HEK293 (cell line): ENCODE data around the gene IRF2.

Experiments used
- CTCF ChIA-PET: fragments of 350-600 bp; formaldehyde crosslinking; extraction: SDS; loops from one replicate; lab custom pipeline; 2021; ENCODE audit warnings: antibody characterized with exemption; lab: Yijun Ruan, JAX
- POLR2A ChIA-PET: fragments of 300-600 bp; formaldehyde crosslinking; extraction: SDS; loops from one replicate; lab custom pipeline; 2020; ENCODE audit warnings: antibody characterized with exemption, inconsistent platforms; lab: Yijun Ruan, JAX
- H3K27ac ChIP-seq: fragments of 200-500 bp; sonication (Bioruptor generic); 2 replicates; pipeline ENCODE4 v1.5.1; 2014; ENCODE audit warnings: low read depth, low read length, control low read depth, inconsistent platforms; ENCODE audit errors: extremely low read depth
- H3K36me3 ChIP-seq, 2 experiments: fragments of 200-500 bp in 1 of 2; sonication (Bioruptor generic) in 1 of 2; 1 replicate in 1 of 2; 2 replicates in 1 of 2; pipeline ENCODE4 v1.5.1; 2014 to 2017; ENCODE audit warnings: inconsistent platforms in 2 of 2, low read length in 2 of 2; ENCODE audit not compliant: control insufficient read depth in 2 of 2, insufficient read depth in 1 of 2
- H3K4me1 ChIP-seq: fragments of 200-500 bp; sonication (Bioruptor generic); 2 replicates; pipeline ENCODE4 v1.5.1; 2014; ENCODE audit warnings: mild to moderate bottlenecking, low read length, inconsistent platforms; ENCODE audit not compliant: control insufficient read depth, insufficient read depth
- H3K4me3 ChIP-seq: 2 replicates; pipeline ENCODE4 v1.5.1; 2011; ENCODE audit warnings: low read depth, mild to moderate bottlenecking, control low read depth, low read length, moderate library complexity
- H3K9me3 ChIP-seq: fragments of 200-500 bp; sonication (Bioruptor generic); 2 replicates; pipeline ENCODE4 v1.5.1; 2014; ENCODE audit warnings: low read depth, low read length, inconsistent platforms; ENCODE audit not compliant: control insufficient read depth, insufficient read depth
- ATF2 ChIP-seq: fragments of 450-650 bp; formaldehyde crosslinking; IDR thresholded peaks from 2 replicates; pipeline ENCODE4 v1.5.1; 2016; ENCODE audit warnings: missing biosample characterization, missing genetic modification characterization, low read depth
- GLI4 ChIP-seq: fragments of 450-650 bp; formaldehyde crosslinking; IDR thresholded peaks from 2 replicates; pipeline ENCODE4 v1.5.1; 2016; ENCODE audit warnings: missing biosample characterization, missing genetic modification characterization
- KLF16 ChIP-seq: fragments of 450-650 bp; formaldehyde crosslinking; IDR thresholded peaks from 2 replicates; pipeline ENCODE4 v1.5.1; 2017; ENCODE audit warnings: missing biosample characterization, missing genetic modification characterization
- OSR2 ChIP-seq: fragments of 450-650 bp; formaldehyde crosslinking; IDR thresholded peaks from 2 replicates; pipeline ENCODE4 v1.5.1; 2016; ENCODE audit warnings: missing biosample characterization, missing genetic modification characterization
- REPIN1 ChIP-seq: fragments of 450-650 bp; formaldehyde crosslinking; IDR thresholded peaks from 2 replicates; pipeline ENCODE4 v1.5.1; 2017; ENCODE audit warnings: missing biosample characterization, missing genetic modification characterization, low read depth
- SP3 ChIP-seq: fragments of 450-650 bp; formaldehyde crosslinking; IDR thresholded peaks from 2 replicates; pipeline ENCODE4 v1.5.1; 2016; ENCODE audit warnings: missing biosample characterization, missing genetic modification characterization
- ZFHX2 ChIP-seq: fragments of 450-650 bp; formaldehyde crosslinking; conservative IDR thresholded peaks from 2 replicates; pipeline ENCODE4 v1.5.1; 2016; ENCODE audit warnings: missing biosample characterization, missing genetic modification characterization
- ZNF132 ChIP-seq: fragments of 450-650 bp; formaldehyde crosslinking; IDR thresholded peaks from 2 replicates; pipeline ENCODE4 v1.5.1; 2017; ENCODE audit warnings: missing biosample characterization, missing genetic modification characterization, borderline replicate concordance
- ZNF211 ChIP-seq: fragments of 450-650 bp; formaldehyde crosslinking; IDR thresholded peaks from 2 replicates; pipeline ENCODE4 v1.5.1; 2016; ENCODE audit warnings: low read depth, missing biosample characterization, missing genetic modification characterization
- ZNF214 ChIP-seq: fragments of 450-650 bp; formaldehyde crosslinking; IDR thresholded peaks from 2 replicates; pipeline ENCODE4 v1.5.1; 2017; ENCODE audit warnings: missing biosample characterization, mild to moderate bottlenecking, missing genetic modification characterization, borderline replicate concordance
- ZNF335 ChIP-seq: fragments of 450-650 bp; formaldehyde crosslinking; conservative IDR thresholded peaks from 2 replicates; pipeline ENCODE4 v1.5.1; 2016; ENCODE audit warnings: missing biosample characterization, missing genetic modification characterization
- ZNF623 ChIP-seq: fragments of 450-650 bp; formaldehyde crosslinking; IDR thresholded peaks from 2 replicates; pipeline ENCODE4 v1.5.1; 2016; ENCODE audit warnings: missing biosample characterization, missing genetic modification characterization
- ZNF624 ChIP-seq: fragments of 450-650 bp; formaldehyde crosslinking; IDR thresholded peaks from 2 replicates; pipeline ENCODE4 v1.5.1; 2017; ENCODE audit warnings: missing biosample characterization, missing genetic modification characterization
- ZNF629 ChIP-seq: fragments of 450-650 bp; formaldehyde crosslinking; IDR thresholded peaks from 2 replicates; pipeline ENCODE4 v1.5.1; 2017; ENCODE audit warnings: missing biosample characterization, missing genetic modification characterization
- ZNF658 ChIP-seq: fragments of 450-650 bp; formaldehyde crosslinking; IDR thresholded peaks from 2 replicates; pipeline ENCODE4; 2016; ENCODE audit warnings: missing biosample characterization, missing genetic modification characterization
- ZNF660 ChIP-seq: fragments of 450-650 bp; IDR thresholded peaks from 2 replicates; pipeline ENCODE4 v1.5.1; 2018; ENCODE audit warnings: missing biosample characterization, mild to moderate bottlenecking, missing genetic modification characterization
- ZNF830 ChIP-seq: fragments of 450-650 bp; IDR thresholded peaks from 2 replicates; pipeline ENCODE4 v1.5.0; 2018; ENCODE audit warnings: missing biosample characterization, missing genetic modification characterization, low read depth, mild to moderate bottlenecking, moderate library complexity
- ZXDB ChIP-seq: fragments of 450-650 bp; formaldehyde crosslinking; IDR thresholded peaks from 2 replicates; pipeline ENCODE4 v1.5.1; 2016; ENCODE audit warnings: missing biosample characterization, missing genetic modification characterization
- TF ChIP-seq, protein P1 (sequence below): fragments of 450-650 bp; IDR thresholded peaks from 2 replicates; pipeline ENCODE4 v1.5.1; 2018; ENCODE audit warnings: missing biosample characterization, missing genetic modification characterization
- TF ChIP-seq, protein P2 (sequence below): fragments of 450-650 bp; formaldehyde crosslinking; optimal IDR thresholded peaks from 2 replicates; pipeline ENCODE3; 2016; ENCODE audit warnings: missing biosample characterization, mild to moderate bottlenecking, missing genetic modification characterization
- TF ChIP-seq, protein P3 (sequence below): fragments of 450-650 bp; formaldehyde crosslinking; IDR thresholded peaks from 2 replicates; pipeline ENCODE4 v1.5.1; 2017; ENCODE audit warnings: missing biosample characterization, missing genetic modification characterization

The IRF2 gene

GRCh38 chr4:184485279-184485678, 10.9 kb upstream of the IRF2 start:
- Histone ChIP-seq H3K4me1 (no peaks in the 10 kb centered on the region), H3K27ac (no peak overlapping the region), H3K4me3 (no peak overlapping the region), H3K9me3 (no peaks in the 10 kb centered on the region), H3K36me3 (no peaks in the 10 kb centered on the region)
- no peak for TF ChIP-seq GLI4 (tag by site-specific recombination)
- no peak for TF ChIP-seq ZNF335
- TF ChIP-seq, protein P1, sequence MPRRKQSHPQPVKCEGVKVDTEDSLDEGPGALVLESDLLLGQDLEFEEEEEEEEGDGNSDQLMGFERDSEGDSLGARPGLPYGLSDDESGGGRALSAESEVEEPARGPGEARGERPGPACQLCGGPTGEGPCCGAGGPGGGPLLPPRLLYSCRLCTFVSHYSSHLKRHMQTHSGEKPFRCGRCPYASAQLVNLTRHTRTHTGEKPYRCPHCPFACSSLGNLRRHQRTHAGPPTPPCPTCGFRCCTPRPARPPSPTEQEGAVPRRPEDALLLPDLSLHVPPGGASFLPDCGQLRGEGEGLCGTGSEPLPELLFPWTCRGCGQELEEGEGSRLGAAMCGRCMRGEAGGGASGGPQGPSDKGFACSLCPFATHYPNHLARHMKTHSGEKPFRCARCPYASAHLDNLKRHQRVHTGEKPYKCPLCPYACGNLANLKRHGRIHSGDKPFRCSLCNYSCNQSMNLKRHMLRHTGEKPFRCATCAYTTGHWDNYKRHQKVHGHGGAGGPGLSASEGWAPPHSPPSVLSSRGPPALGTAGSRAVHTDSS (tag by site-specific recombination): no peak
- no peak for TF ChIP-seq ZXDB
- no peak for TF ChIP-seq ZNF211 (tag by site-specific recombination)
- no peak for TF ChIP-seq KLF16 (tag by site-specific recombination)
- no peak for TF ChIP-seq ZNF624 (tag by site-specific recombination)
- TF ChIP-seq ZFHX2 (tag by site-specific recombination): no peak
- no peak for TF ChIP-seq ZNF629 (tag by site-specific recombination)
- TF ChIP-seq, protein P2, sequence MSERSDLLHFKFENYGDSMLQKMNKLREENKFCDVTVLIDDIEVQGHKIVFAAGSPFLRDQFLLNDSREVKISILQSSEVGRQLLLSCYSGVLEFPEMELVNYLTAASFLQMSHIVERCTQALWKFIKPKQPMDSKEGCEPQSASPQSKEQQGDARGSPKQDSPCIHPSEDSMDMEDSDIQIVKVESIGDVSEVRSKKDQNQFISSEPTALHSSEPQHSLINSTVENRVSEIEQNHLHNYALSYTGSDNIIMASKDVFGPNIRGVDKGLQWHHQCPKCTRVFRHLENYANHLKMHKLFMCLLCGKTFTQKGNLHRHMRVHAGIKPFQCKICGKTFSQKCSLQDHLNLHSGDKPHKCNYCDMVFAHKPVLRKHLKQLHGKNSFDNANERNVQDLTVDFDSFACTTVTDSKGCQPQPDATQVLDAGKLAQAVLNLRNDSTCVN (tag by site-specific recombination): no peak
- no peak for TF ChIP-seq ZNF623
- no peak for TF ChIP-seq REPIN1 (tag by site-specific recombination)
- no peak for TF ChIP-seq ZNF658 (tag by site-specific recombination)
- no peak for TF ChIP-seq ZNF132 (tag by site-specific recombination)
- no peak for TF ChIP-seq ATF2 (tag by site-specific recombination)
- no peak for TF ChIP-seq ZNF214
- TF ChIP-seq SP3: no peak
- TF ChIP-seq ZNF660 (tag by site-specific recombination): no peak
- no peak for TF ChIP-seq ZNF830
- CTCF ChIA-PET: no interaction called here
- POLR2A ChIA-PET: no interaction called here

DNA sequence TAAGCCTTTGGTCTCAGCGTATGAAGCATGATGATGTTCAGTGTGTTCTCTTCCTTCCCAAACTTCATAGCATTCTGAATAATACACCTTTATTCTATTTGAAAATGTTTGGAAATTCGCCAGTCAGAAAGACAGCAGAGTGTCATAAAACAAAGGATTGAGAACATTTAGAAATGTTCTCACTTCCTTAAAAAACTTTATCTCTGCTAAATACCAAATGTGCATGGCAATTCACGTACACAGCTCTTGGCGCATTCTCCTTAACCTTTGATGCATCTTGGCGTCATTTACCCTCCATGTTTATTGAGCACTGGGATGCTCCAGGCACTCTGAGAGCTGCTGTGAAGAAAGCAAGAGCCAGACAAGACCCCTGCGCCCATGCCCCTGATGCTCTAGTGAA, 7.2 kb upstream of the IRF2 start:
- POLR2A ChIA-PET: no interaction called here
- no peaks in the 10 kb centered on the region for H3K9me3 ChIP-seq
- no peaks in the 10 kb centered on the region for H3K4me1 ChIP-seq
- no peak overlapping the region for H3K4me3 ChIP-seq
- no peak overlapping the region for H3K27ac ChIP-seq
- TF ChIP-seq OSR2 (tag by site-specific recombination): no peak
- CTCF ChIA-PET: no interaction called here
- H3K36me3 ChIP-seq: no peaks in the 10 kb centered on the region

DNA sequence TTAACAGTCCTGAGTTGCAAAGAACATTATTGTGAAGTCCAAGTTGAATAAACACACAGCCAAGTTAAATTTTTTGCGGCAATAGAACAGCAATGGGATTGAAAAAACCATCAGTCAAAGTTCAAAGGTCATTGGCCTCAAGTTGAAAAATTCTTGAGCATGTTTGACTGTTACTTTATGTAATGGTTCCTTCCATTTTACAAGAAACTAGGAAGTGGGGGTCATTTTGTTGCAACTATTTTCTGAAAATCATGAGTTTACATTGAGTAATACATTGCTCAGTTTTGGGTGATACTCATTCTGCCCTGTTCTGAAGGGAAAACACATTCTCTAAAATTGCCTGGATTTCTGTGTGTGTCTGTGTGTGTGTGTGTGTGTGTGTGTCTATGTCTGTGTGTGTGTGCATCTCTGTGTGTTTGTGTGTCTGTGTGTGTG, 5.2 kb upstream of the IRF2 start:
- Histone ChIP-seq H3K4me1 (no peaks in the 10 kb centered on the region), H3K4me3 (no peak overlapping the region), H3K27ac (no peak overlapping the region), H3K36me3 (no peaks in the 10 kb centered on the region), H3K9me3 (no peaks in the 10 kb centered on the region)
- CTCF ChIA-PET: no interaction called here
- POLR2A ChIA-PET: no interaction called here
- TF ChIP-seq, protein P3, sequence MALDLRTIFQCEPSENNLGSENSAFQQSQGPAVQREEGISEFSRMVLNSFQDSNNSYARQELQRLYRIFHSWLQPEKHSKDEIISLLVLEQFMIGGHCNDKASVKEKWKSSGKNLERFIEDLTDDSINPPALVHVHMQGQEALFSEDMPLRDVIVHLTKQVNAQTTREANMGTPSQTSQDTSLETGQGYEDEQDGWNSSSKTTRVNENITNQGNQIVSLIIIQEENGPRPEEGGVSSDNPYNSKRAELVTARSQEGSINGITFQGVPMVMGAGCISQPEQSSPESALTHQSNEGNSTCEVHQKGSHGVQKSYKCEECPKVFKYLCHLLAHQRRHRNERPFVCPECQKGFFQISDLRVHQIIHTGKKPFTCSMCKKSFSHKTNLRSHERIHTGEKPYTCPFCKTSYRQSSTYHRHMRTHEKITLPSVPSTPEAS (tag by site-specific recombination): peak; percentile 99
- TF ChIP-seq ZNF658 (tag by site-specific recombination): no peak
